ENCODE results near the gene PERCC1.

DNA sequence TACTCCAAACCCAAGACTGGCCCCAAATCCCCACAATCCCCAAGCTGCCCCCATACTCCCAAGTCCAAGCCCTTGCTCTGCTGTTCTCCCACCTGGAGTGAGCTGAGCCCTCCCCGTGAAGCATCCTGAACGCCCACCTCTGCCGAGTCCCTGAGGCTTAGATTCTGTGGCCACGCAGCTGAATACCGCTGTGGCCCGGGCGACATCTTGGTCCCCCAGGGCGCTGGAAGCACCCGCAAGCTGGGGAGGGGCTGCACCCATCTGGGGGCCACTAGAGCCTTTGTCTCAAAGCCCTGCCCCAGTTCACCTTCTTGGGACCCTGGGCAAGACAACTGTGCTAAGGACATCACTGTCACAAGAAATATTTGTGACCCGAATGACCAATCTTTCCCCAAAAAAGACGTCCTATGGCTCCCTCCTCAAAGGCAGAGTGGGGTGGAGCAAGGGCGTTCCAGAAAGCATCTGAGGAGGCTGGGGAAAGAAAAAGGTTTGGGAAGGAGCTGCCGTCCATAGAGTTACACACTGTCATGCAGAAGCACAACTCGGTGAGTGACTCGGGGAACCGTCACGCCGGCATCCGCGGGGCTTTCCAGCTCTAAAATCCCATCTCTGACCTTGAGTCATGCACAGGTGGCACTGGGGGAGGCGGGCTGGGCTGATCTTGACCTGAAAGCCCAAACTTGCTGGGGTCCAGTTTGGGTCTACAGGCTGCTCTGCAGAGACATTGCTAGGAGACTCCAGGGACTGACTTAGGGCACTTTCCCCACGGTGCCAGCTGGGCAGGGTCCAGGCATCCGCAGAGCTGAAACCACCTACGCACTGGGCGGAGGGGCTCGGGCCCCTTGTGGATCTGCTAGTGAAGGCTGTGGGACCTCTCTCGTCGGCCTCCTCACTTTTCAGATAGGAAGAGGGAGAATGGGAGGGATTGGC lies 51.3 kb downstream of the PERCC1 start:
- TF ChIP-seq CTCF (IDR thresholded peaks at IDR 0.05; ENCODE audit: insufficient read depth, low read length, poor library complexity, severe bottlenecking) (no peak), EZH2phosphoT487 (conservative IDR thresholded peaks at IDR 0.05; ENCODE audit: low read length) (no peak)

Measured in SU-DHL-6 (cell line).